ENCODE measurements around the gene DLG5. TPM values are rescaled to one million over a fixed set of nuclear protein-coding genes. Genes with fewer than 3 reads are reported as not detected.

The DLG5 gene
- total RNA-seq, 1 donor from 2014 or later = 35.5 TPM

DNA sequence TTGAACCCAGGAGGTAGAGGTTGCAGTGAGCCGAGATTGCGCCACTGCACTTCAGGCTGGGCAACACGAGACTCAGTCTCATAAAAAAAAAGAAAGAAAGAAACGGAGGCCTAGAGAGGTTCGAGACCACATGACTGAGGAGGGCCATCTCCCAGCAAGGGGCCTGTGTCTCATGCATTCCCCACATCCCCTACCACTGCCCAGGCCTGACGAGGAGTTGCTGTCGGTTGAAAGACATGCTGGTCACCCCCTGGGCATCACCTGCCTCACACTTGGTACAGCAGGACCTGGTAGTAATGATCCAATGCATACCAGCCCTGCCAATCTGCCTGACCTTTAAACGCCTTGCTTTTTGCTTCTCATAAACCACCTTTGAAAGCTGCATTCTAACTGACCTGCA is 85.9 kb downstream of the DLG5 start:
- H3K27me3 Mint-ChIP-seq (ENCODE audit: unreplicated experiment) = peaks cover 1% of the 10 kb centered on the region
- no peaks in the 10 kb centered on the region for H3K36me3 Mint-ChIP-seq (ENCODE audit: unreplicated experiment)
- H3K27ac Mint-ChIP-seq (ENCODE audit: unreplicated experiment) = no peak overlapping the region

DNA sequence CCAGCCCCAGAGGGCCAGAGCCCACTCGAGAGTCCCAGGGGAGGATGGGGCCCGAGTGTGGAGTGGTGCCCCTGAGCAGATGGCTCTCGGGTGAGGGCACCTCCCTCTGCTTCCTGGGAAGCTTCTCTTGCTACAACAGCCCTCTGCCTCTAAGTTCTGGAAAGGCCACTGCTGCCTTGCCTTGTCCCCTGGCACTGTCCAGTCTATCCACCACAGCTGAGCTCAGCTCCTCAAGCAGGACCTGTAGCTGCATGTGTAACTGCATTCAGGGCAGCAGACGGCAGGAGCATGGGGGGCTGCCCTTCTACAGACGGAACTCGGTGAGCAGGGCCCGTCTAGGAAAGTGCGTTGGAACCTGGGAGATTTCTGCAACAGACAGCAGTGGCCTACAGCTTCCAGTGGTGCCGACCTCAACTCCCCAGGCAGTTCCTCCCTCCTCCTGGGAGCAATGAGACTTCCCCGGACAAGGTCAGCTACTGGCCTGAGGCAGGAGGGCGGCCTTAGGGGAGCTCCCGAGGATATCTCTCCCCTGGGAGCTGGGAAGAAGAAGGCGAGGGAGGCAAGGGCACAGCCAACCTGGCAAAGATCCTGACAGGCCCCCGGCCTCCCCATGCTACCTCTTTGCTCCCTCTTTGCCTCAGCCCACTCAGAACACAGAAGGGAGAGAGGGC is 88.5 kb downstream of the DLG5 start:
- Mint-ChIP-seq H3K4me1 (ENCODE audit: low read depth, unreplicated experiment) (peaks cover 16% of the 10 kb centered on the region), H3K27me3 (ENCODE audit: unreplicated experiment) (peaks cover 5% of the 10 kb centered on the region), H3K36me3 (ENCODE audit: unreplicated experiment) (no peaks in the 10 kb centered on the region), H3K9me3 (ENCODE audit: unreplicated experiment) (peaks cover 2% of the 10 kb centered on the region), H3K4me3 (ENCODE audit: unreplicated experiment) (no peak overlapping the region), H3K27ac (ENCODE audit: unreplicated experiment) (peak overlapping the region; percentile 79)
- TF ChIP-seq, protein P1, sequence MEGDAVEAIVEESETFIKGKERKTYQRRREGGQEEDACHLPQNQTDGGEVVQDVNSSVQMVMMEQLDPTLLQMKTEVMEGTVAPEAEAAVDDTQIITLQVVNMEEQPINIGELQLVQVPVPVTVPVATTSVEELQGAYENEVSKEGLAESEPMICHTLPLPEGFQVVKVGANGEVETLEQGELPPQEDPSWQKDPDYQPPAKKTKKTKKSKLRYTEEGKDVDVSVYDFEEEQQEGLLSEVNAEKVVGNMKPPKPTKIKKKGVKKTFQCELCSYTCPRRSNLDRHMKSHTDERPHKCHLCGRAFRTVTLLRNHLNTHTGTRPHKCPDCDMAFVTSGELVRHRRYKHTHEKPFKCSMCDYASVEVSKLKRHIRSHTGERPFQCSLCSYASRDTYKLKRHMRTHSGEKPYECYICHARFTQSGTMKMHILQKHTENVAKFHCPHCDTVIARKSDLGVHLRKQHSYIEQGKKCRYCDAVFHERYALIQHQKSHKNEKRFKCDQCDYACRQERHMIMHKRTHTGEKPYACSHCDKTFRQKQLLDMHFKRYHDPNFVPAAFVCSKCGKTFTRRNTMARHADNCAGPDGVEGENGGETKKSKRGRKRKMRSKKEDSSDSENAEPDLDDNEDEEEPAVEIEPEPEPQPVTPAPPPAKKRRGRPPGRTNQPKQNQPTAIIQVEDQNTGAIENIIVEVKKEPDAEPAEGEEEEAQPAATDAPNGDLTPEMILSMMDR (IDR thresholded peaks at IDR 0.05; ENCODE audit: partially characterized antibody, unreplicated experiment) = no peak
- DNase-seq = no peak

More for the DNA sequence above, 85.9 kb downstream of the DLG5 start:
- no peak overlapping the region for H3K4me3 Mint-ChIP-seq (ENCODE audit: unreplicated experiment)
- peaks cover 16% of the 10 kb centered on the region for H3K4me1 Mint-ChIP-seq (ENCODE audit: low read depth, unreplicated experiment)
- H3K9me3 Mint-ChIP-seq (ENCODE audit: unreplicated experiment) = peaks cover 4% of the 10 kb centered on the region
- no peak for DNase-seq
- TF ChIP-seq, protein P1 (IDR thresholded peaks at IDR 0.05; ENCODE audit: partially characterized antibody, unreplicated experiment) = no peak

DNA sequence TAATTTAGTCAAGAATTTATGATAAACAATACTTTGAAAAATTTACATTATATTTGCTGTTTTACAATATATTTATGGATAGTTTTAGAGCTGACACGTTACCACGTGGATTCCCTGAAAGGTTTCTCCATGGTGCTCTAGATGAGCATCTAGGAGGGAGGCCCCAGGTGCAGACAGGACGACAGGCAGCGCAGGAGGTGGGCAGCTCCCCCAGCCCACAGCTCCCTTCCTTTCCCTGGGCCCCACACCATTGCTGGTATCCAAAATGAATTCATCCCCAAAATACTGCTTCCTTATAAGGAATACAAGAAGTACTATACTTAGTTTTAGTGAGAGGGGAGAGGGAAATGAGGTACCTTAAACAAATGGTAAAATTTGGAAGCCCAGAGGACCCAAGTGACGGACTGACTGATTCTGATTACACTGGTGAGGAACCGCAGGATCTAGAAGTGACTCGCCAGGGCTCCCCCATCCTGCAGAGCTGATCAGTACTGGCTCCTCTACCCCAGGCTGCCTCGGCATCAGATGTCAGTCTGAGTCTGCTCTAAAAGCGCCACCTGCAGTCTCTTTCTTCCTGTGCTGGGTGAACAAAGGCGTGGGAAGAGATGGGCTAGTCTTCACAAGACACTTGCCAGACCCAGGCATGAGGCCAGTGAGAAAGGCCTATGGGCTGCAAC is 89.2 kb downstream of the DLG5 start:
- TF ChIP-seq, protein P1 (IDR thresholded peaks at IDR 0.05; ENCODE audit: partially characterized antibody, unreplicated experiment) = no peak
- Mint-ChIP-seq H3K4me3 (ENCODE audit: unreplicated experiment) (no peak overlapping the region), H3K27ac (ENCODE audit: unreplicated experiment) (peak overlapping the region; percentile 79), H3K4me1 (ENCODE audit: low read depth, unreplicated experiment) (peaks cover 16% of the 10 kb centered on the region), H3K9me3 (ENCODE audit: unreplicated experiment) (peaks cover 2% of the 10 kb centered on the region), H3K36me3 (ENCODE audit: unreplicated experiment) (no peaks in the 10 kb centered on the region), H3K27me3 (ENCODE audit: unreplicated experiment) (peaks cover 5% of the 10 kb centered on the region)
- DNase-seq = peak; percentile 64

DNA sequence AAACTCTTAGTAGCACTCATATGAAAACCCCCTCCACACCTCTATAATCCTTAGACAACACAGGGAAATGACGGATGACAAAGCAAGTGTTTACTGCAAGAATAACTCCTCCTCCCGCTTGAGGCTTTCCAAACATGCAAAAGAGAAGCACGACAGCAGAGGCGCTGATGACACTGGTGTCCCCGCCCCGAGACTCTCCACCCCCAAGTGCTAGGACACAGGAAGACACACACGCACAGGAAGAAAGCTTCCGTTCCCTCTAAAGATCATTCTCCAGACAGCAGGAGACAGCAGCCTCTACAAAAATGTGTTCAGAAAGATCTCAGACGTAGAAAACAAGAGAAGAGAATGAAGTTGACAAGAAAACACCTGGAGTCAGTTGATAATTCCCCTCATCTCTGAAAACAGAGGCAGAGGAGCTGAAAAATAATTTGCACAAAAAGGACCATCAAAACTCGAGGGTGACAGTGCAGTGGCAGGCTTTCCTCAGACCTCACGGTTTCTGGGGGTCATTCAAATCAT is 90.2 kb downstream of the DLG5 start:
- TF ChIP-seq, protein P1 (IDR thresholded peaks at IDR 0.05; ENCODE audit: partially characterized antibody, unreplicated experiment) = no peak
- H3K4me3 Mint-ChIP-seq (ENCODE audit: unreplicated experiment) = peak overlapping the region; percentile 21
- peaks cover 16% of the 10 kb centered on the region for H3K4me1 Mint-ChIP-seq (ENCODE audit: low read depth, unreplicated experiment)
- DNase-seq = no peak
- H3K36me3 Mint-ChIP-seq (ENCODE audit: unreplicated experiment) = no peaks in the 10 kb centered on the region
- H3K9me3 Mint-ChIP-seq (ENCODE audit: unreplicated experiment) = peaks cover 2% of the 10 kb centered on the region
- peak overlapping the region; percentile 50 for H3K27ac Mint-ChIP-seq (ENCODE audit: unreplicated experiment)
- peaks cover 3% of the 10 kb centered on the region for H3K27me3 Mint-ChIP-seq (ENCODE audit: unreplicated experiment)

DNA sequence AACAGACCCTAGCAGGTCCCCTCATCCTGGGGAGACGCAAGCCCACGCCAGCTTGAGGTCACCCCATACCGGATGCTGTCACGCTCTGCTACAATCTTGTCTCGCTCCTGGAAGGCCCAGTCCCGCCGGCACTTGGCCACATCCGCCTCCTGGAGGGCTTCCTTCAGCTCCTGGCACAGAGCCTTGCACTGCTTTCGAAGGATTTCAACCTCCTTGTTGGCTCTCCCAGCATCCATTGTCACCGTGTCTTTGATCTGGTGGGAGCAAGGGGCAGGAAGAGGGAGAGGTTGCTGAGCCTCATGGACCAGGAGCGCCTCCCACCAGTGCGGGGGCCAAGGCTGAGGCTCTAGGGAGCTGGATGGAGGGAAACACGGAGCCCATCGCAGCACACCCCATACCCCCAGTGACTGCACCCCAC is 90.9 kb downstream of the DLG5 start:
- Mint-ChIP-seq H3K4me1 (ENCODE audit: low read depth, unreplicated experiment) (peaks cover 18% of the 10 kb centered on the region), H3K36me3 (ENCODE audit: unreplicated experiment) (no peaks in the 10 kb centered on the region), H3K4me3 (ENCODE audit: unreplicated experiment) (no peak overlapping the region), H3K27me3 (ENCODE audit: unreplicated experiment) (peaks cover 3% of the 10 kb centered on the region), H3K27ac (ENCODE audit: unreplicated experiment) (no peak overlapping the region), H3K9me3 (ENCODE audit: unreplicated experiment) (peaks cover 2% of the 10 kb centered on the region)
- TF ChIP-seq, protein P1 (IDR thresholded peaks at IDR 0.05; ENCODE audit: partially characterized antibody, unreplicated experiment) = no peak
- no peak for DNase-seq
